K562 (cell line): ENCODE measurements around the gene RNF144A. TPM values are rescaled to one million over a fixed set of nuclear protein-coding genes. Genes with fewer than 3 reads are reported as not detected.

Experiments
- ATAC-seq: fragments of 200-7000 bp; cut with Tn5 transposase; 3 replicates; pipeline ENCODE4 v1.9.1; 2020; ENCODE audit warnings: moderate library complexity
- BruUV-seq: library from RNA; stranded (reverse); fragments of 400-500 nt; replicated peaks from 2 replicates; lab custom pipeline; 2021; lab: Mats Ljungman, UMichigan
- CTCF ChIA-PET: fragments of 300-600 bp; formaldehyde crosslinking; extraction: SDS; loops from one replicate; lab custom pipeline; 2021; ENCODE audit warnings: low intra/inter-chr PET ratio; lab: Yijun Ruan, JAX
- POLR2A ChIA-PET: fragments of 300-600, 350-650 bp; sonication (Branson Sonifier 250); formaldehyde crosslinking; extraction: SDS; loops from one replicate; lab custom pipeline; 2021; ENCODE audit warnings: antibody characterized with exemption, inconsistent platforms; lab: Yijun Ruan, JAX
- DNase-seq, 4 experiments: peaks; one replicate each; pipeline versions ENCODE4 v3.0.0 to v3.0.0-alpha.2; 2011 to 2018; ENCODE audit warnings: low spot score in 3 of 4, mixed read lengths in 3 of 4; ENCODE audit errors: extremely low read depth in 1 of 4
- FAIRE-seq: peaks from 2 replicates; lab custom pipeline; 2011; peaks lifted over from hg19 to GRCh38; lab: Jason Lieb, UNC
- H2AFZ ChIP-seq: 2 replicates; pipeline ENCODE4 v1.6.0; 2011; ENCODE audit warnings: low read depth, low read length, control low read depth, inconsistent platforms
- H3K27ac ChIP-seq: fragments of 200-600 bp; 3 replicates; pipeline ENCODE4 v1.8.0; 2011; ENCODE audit warnings: low read depth, mild to moderate bottlenecking, control low read depth, inconsistent platforms, low read length, moderate library complexity, mixed read lengths; ENCODE audit errors: extremely low read depth
- H3K27me3 ChIP-seq, 2 experiments: fragments of 300-600 bp in 1 of 2; 2 replicates in 1 of 2; 3 replicates in 1 of 2; pipeline versions ENCODE4 v1.6.0 to v1.8.0; 2011; ENCODE audit warnings: inconsistent platforms in 2 of 2, low read length in 2 of 2, mild to moderate bottlenecking in 1 of 2, mixed read lengths in 1 of 2, moderate library complexity in 1 of 2; ENCODE audit not compliant: control insufficient read depth in 2 of 2, insufficient read depth in 2 of 2
- H3K36me3 ChIP-seq: fragments of 300-600 bp; 3 replicates; pipeline ENCODE4 v1.8.0; 2011; ENCODE audit warnings: mild to moderate bottlenecking, low read length, inconsistent platforms; ENCODE audit not compliant: control insufficient read depth, insufficient read depth
- H3K4me1 ChIP-seq, 2 experiments: fragments of 200-600 bp in 1 of 2; replicated peaks in 1 of 2; 2 replicates in 1 of 2; 3 replicates in 1 of 2; pipeline versions ENCODE4 v1.5.1 to v1.8.0; 2011; ENCODE audit warnings: inconsistent platforms in 2 of 2, low read length in 2 of 2, mild to moderate bottlenecking in 1 of 2, mixed read lengths in 1 of 2, moderate library complexity in 1 of 2; ENCODE audit not compliant: control insufficient read depth in 2 of 2, insufficient read depth in 2 of 2
- H3K4me2 ChIP-seq: 2 replicates; pipeline ENCODE4 v1.6.1; 2011; ENCODE audit warnings: low read length, control low read depth, inconsistent platforms, mixed read lengths; ENCODE audit not compliant: insufficient read depth
- H3K4me3 ChIP-seq: fragments of 200-600 bp; sonication (generic), shearing (Covaris generic); 2 replicates; pipeline ENCODE4 v1.5.1; 2016; ENCODE audit warnings: control low read depth, inconsistent platforms
- H3K79me2 ChIP-seq: fragments of 200-600 bp; 3 replicates; pipeline ENCODE4 v1.8.0; 2011; ENCODE audit warnings: low read length, inconsistent platforms; ENCODE audit not compliant: control insufficient read depth, insufficient read depth
- H3K9ac ChIP-seq, 2 experiments: 2 replicates each; pipeline versions ENCODE4 v1.6.0 to v1.6.1; 2011; ENCODE audit warnings: low read depth in 2 of 2, low read length in 2 of 2, control low read depth in 1 of 2, inconsistent platforms in 1 of 2, mild to moderate bottlenecking in 1 of 2, mixed read lengths in 1 of 2; ENCODE audit not compliant: insufficient read depth in 1 of 2
- H3K9me1 ChIP-seq: one replicate; pipeline ENCODE4 v1.6.0; 2011; ENCODE audit warnings: inconsistent platforms, mild to moderate bottlenecking, low read length, moderate library complexity; ENCODE audit not compliant: control insufficient read depth, insufficient read depth
- H3K9me3 ChIP-seq: replicated peaks from 2 replicates; pipeline ENCODE4 v1.5.1; 2011; ENCODE audit warnings: low read depth, low read length, inconsistent platforms; ENCODE audit not compliant: control insufficient read depth, insufficient read depth
- H4K20me1 ChIP-seq: replicated peaks from 2 replicates; pipeline ENCODE4 v1.6.1; 2011; ENCODE audit warnings: low read length, inconsistent platforms, mixed read lengths; ENCODE audit not compliant: control insufficient read depth, insufficient read depth
- BMI1 ChIP-seq: fragments of 150-350 bp; IDR thresholded peaks from 2 replicates; pipeline ENCODE4 v1.6.1; 2014; ENCODE audit warnings: low read length
- PCBP2 ChIP-seq: fragments of 200-400 bp; formaldehyde crosslinking; IDR thresholded peaks from 2 replicates; pipeline ENCODE4 v1.6.1; 2018; ENCODE audit warnings: low read length, low read depth, mild to moderate bottlenecking, moderate library complexity; ENCODE audit not compliant: poor library complexity, severe bottlenecking
- SREBF1 ChIP-seq: fragments of 150-350 bp; IDR thresholded peaks from 2 replicates; pipeline ENCODE4 v1.6.1; 2014; ENCODE audit warnings: antibody characterized with exemption, low read depth, low read length, borderline replicate concordance
- TCF7 ChIP-seq: sonication (generic); IDR thresholded peaks from 2 replicates; pipeline ENCODE4 v1.6.1; 2016; ENCODE audit warnings: antibody characterized with exemption, borderline replicate concordance
- ZNF589 ChIP-seq: fragments of 200-800 bp; sonication (Bioruptor generic); IDR thresholded peaks from 2 replicates; pipeline ENCODE4 v1.6.1; 2016; ENCODE audit warnings: low read depth, missing genetic modification characterization, missing compliant biosample characterization
- ZNF764 ChIP-seq: fragments of 250-450 bp; sonication (Bioruptor Pico); IDR thresholded peaks from 2 replicates; pipeline ENCODE4 v1.4.0; 2020; ENCODE audit warnings: low read depth, mild to moderate bottlenecking, moderate library complexity
- ZNF778 ChIP-seq: fragments of 450-650 bp; formaldehyde crosslinking; IDR thresholded peaks from 2 replicates; pipeline ENCODE4 v1.4.0; 2020; ENCODE audit warnings: mild to moderate bottlenecking, moderate library complexity
- ZNF79 ChIP-seq: fragments of 250-450 bp; sonication (Bioruptor Pico); IDR thresholded peaks from 2 replicates; pipeline ENCODE4 v1.4.0; 2020; ENCODE audit warnings: low read depth, mild to moderate bottlenecking, moderate library complexity
- WGBS: fragments of 100-300 bp; shearing (Covaris generic); methylation state at CpG from one replicate; pipeline ENCODE4 v1.1.6; 2016; ENCODE audit warnings: low coverage, mixed read lengths; ENCODE audit not compliant: insufficient coverage; ENCODE audit errors: missing lambda C conversion rate; 5-methylcytosine and 5-hydroxymethylcytosine counted together
- in situ Hi-C: fragments of 300-500 bp; cut with MboI; formaldehyde crosslinking; loops from 4 replicates; pipeline ENCODE4 v1.15.0; 2018; ENCODE audit warnings: inconsistent platforms, mixed read lengths
- intact Hi-C: fragments of 100-400 bp; cut with micrococcal nuclease; formaldehyde crosslinking; loops from 2 replicates; pipeline ENCODE4 v1.14.2; 2022
- polyA plus RNA-seq, 8 experiments: library from polyadenylated mRNA; depleted of rRNA in 4 of 8; stranded (reverse) in 5 of 8; unstranded in 3 of 8; fragments of >200 nt; fragmentation: Nextera tagmentation in 2 of 8; fragmentation: Illumina TruSeq in 1 of 8; extraction: Ambion mirVana in 2 of 8; extraction: Trizol in 1 of 8; gene quantifications; 2 replicates each; pipeline versions ENCODE4 v1.2.1 to v1.2.3, GENCODE V29; 2011 to 2014; ENCODE audit warnings: inconsistent platforms in 1 of 8, missing spikeins in 1 of 8
- total RNA-seq, 7 experiments: library from RNA; depleted of rRNA in 6 of 7; stranded (reverse); fragments of >200 nt in 6 of 7; fragmentation: Illumina TruSeq in 2 of 7; extraction: Trizol in 2 of 7; gene quantifications; 2 replicates each; pipeline versions ENCODE4 v1.2.1 to v1.2.3, GENCODE V29; 2011 to 2021; ENCODE audit warnings: low replicate concordance in 1 of 7

Gene RNF144A
- total and polyA plus RNA-seq, 9 of the 15 experiments (the other 6 are each of a cell fraction or from before 2014, with no cell fraction given) = 0.96 to 11.3 (median 6.2) TPM

GRCh38 chr2:6927186-6927585 is 10.0 kb downstream of the RNF144A start:
- no peaks in the 10 kb centered on the region for H3K27me3 ChIP-seq
- H3K4me2 ChIP-seq = no peak overlapping the region
- peak overlapping the region; percentile 6; the same call in 1 of the 2 replicates for H2AFZ ChIP-seq
- peaks cover 12% of the 10 kb centered on the region; the same call in 1 of the 2 replicates for H4K20me1 ChIP-seq
- peak in 1 of 4 experiments; percentile 17 for DNase-seq
- no peaks in the 10 kb centered on the region for H3K79me2 ChIP-seq
- intact Hi-C loops (no loop called here), in situ Hi-C loops (no loop called here)
- H3K4me1 ChIP-seq = peaks cover 0 to 4% of the 10 kb centered on the region in 2 experiments; a peak in 1 of 5 replicates
- no peaks in the 10 kb centered on the region for H3K36me3 ChIP-seq
- H3K9ac ChIP-seq = peak overlapping the region in 1 of 2 experiments; percentile 7; a peak in 1 of 4 replicates
- TF ChIP-seq TCF7 (no peak), ZNF778 (CRISPR knock-in tag) (no peak), ZNF589 (CRISPR knock-in tag) (no peak), BMI1 (no peak), SREBF1 (no peak), ZNF79 (CRISPR knock-in tag) (no peak), PCBP2 (no peak), ZNF764 (CRISPR knock-in tag) (no peak)
- TF ChIP-seq, all 486 proteins: peak for 0
- ATAC-seq = peak; percentile 19; the same call in 2 of the 3 replicates
- POLR2A ChIA-PET = interaction anchor here (1.1 kb wide), 1 partner anchor 8 kb away, joined by 4 read pairs; no protein-coding TSS in a partner anchor
- peaks cover 3% of the 10 kb centered on the region for H3K9me1 ChIP-seq
- CTCF ChIA-PET = no interaction called here
- FAIRE-seq = no peak
- BruUV-seq = no TSS peak
- no peak overlapping the region for H3K4me3 ChIP-seq
- 20% methylated on average over 3 of the region's 3 CpGs for WGBS
- H3K9me3 ChIP-seq = no peaks in the 10 kb centered on the region
- H3K27ac ChIP-seq = no peak overlapping the region
